HG03159 (cell line): ENCODE measurements around the gene SCAMP5.

Source experiments
- ATAC-seq: cut with Tn5 transposase; IDR thresholded peaks from one replicate; pipeline ENCODE4 v1.9.1; 2021; ENCODE audit warnings: mild to moderate bottlenecking, moderate library complexity; ENCODE audit not compliant: unreplicated experiment

SCAMP5 gene

DNA sequence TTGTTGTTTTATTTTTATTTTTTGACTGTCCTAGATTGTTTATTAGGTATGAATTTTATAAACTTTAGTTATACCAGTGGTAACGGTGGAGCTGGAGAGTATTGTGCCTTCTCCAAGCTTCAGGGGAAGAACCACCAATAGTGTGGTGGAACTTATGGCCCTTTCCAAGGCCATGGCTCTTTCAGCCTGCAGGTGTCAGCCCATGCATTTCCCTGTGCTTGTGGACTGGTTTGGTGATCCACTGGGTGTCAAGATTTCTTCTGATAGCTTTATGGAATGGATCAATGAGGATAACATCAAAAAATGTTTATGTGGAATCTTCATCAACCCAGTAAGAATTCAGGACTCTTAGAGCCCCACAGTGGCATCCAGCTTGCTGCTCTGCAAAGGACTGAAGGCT is 19.2 kb upstream of the SCAMP5 start:
- ATAC-seq = no peak

DNA sequence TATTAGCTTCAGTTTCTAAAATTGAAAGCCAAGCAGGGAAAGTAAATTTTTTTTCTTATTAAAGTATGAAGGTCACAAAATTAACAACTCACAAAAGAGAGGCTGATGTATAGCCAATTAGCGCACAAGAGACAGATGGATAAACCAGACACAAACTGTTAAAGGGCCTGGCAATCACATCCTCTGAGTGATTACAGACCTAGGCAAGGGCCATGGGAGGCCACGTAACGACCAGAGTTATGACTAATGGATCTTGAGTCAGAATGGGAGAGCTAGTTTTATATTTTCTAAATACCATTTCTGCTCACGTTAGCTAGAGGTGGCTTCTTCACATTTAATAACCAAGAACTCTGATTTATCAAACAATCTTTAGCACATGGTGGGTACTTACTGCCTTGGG is 17.8 kb upstream of the SCAMP5 start:
- ATAC-seq = no peak

DNA sequence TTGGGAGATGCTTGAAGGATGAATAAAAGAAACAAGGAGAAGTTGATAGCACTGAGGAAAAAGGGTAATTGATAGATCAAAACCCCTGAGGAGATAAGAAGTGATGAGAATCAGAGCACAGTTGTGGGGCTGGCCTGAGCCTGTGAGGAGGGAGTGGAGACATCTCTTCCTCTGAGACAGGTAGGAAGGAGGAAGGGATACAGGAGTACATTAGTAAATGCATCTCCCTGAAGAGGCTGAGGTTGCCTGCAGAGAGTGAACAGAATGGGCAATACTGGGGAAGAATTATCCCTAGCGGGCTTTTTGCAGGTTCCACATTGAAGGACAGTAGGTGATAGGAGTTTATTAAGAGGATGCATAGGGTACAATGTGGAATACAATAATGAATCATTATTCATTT is 17.3 kb upstream of the SCAMP5 start:
- ATAC-seq = no peak

DNA sequence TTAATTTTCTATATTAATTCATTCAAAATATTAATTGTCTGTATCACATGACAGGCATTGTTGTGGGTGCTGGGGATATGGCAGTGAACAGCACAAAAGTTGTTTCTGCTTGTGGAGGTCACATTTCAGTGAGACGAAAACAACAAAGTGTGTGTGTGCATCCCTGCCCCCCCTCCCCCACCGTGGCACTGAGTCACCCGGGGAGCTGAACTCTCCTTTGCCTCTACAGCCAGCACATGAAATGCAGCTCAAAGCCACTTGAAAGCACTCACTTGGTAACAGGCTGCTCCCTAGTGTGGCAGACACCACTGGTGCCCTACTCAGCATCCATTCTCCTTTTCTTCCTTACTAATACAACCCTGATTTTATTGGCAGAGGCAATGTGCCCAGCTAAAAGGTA is 16.9 kb upstream of the SCAMP5 start:
- ATAC-seq = no peak

DNA sequence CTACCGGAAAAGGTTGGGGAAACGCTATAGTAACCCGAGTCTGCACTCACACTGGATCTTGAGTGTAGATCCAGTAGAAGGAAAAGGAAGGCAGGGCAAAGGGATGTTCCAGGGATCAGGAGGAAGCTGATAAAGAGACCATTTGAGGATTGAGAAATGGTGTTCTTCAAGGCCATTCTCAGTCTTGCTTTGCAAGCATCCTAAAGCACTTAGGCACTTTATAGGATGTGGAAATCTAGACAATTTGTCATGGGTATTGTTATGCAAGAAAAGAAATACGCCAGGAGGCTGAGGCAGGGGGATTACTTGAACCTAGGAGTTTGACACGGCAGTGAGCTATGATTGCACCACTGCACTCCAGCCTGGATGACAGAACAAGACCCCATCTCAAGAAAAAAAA is 13.2 kb upstream of the SCAMP5 start:
- no peak for ATAC-seq

DNA sequence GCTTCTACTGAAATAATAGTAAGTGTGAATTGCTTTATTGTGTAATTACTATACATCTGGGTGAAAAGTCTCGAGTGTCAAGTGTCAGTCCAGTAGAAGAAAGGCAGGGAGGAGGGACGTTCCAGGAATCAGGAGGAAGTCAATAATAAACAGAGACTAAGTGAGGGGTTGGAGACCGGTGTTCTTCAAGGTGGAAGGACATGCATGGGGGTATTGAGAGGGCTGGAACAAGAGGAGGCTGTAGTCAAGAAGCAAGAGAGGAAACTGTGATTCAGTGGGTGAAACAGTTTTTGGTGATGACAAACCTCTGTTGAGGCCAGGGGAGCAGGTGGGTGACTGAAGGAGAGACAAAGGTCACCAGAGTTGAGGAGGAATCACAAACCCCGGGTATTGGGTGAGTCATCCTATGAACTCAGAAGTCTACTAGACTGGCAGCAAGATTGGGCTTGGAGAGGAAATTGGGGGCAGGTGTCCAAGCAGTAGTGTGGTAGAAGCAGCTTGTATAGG is 11.6 kb upstream of the SCAMP5 start:
- ATAC-seq = no peak

DNA sequence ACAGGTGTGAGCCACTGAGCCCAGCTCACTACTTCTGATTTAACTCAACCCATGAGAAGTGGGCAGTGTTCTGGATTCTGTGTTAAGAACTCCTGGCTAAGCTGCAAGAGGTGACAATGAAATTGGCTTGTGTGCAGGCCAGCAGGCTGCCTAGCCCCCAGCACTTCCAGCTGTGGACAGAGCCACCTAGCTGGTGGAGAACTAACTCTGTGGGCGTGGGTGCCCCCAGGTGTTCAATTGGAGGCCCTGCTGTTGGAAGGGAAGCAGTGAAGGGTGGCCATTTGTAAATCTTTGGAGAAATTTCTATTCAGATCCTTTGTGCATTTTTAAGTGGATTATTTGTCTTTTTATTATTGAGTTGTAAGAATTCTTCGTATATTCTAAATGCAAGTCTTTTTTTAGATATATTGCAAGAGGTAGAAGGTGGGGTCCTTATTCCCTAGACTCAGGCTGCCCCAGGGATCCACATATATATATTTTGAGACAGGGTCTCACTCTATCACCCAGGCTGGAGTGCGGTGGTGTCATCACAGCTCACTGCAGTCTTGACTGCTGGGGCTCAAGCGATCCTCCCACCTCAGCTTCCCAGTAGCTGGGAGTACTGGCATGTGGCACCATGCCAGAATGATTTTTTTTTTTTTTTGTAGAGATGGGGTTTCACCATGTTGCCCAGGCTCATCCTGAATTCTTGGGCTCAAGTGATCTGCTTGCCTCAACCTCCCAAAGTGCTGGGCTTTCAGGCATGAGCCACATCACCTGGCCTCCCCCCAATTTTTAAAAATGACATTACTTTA is 7.2 kb upstream of the SCAMP5 start:
- no peak for ATAC-seq

DNA sequence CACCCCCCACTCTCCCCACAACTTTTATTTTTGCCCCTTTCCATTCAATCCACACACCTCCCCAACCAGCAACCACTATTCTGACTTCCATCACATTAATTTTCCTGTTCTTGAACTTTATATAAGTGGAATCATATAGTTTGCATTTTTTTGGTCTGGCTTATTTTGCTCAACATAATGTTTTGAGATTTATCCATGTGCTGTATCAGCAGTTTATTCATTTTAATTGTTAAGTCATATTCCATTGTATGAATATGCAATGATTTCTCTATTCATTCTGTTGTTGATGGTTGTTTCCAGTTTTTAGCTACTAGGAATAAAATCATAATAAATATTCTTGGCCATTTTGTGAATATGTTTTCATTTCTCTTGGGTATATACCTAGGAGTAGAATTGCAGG is 5.8 kb upstream of the SCAMP5 start:
- ATAC-seq = no peak

DNA sequence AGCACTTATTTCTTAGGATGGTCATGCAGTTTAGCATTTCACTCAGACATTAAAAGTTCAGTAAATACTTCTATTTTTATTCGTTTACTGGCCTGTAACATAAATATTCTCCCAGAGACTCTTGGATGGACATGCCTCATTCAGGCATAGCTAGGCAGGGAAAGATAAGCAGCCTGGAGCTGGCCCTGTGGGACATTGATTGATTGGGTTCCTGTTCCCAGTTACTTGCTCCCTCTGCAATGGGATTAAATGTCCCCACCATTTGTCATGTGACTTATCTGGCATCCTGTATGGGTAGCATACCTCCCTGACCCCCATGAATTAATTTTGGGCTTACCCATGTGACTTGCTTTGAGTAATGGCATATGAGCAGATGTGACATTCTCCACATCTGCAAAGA is 2.7 kb upstream of the SCAMP5 start:
- no peak for ATAC-seq

DNA sequence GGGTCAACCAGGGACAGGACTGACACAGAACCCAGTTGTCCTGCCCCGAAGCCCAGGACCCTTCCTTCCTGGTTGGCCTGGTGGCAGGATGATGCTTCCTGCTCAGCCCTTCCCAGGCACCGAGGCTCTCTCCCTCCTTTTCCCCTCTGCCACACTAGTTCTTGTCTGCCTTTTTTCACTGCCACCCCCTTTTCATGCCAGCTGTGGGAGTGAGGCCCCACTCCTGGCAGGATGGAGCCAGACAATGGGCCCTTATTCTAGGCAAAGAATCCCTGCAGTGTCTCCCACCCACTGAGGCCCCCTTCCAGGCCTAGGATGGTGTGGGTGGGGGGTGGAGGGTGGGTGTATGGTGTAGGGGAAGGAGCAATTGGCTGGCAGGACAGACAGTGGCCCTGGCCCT is 1.1 kb upstream of the SCAMP5 start:
- ATAC-seq = no peak

DNA sequence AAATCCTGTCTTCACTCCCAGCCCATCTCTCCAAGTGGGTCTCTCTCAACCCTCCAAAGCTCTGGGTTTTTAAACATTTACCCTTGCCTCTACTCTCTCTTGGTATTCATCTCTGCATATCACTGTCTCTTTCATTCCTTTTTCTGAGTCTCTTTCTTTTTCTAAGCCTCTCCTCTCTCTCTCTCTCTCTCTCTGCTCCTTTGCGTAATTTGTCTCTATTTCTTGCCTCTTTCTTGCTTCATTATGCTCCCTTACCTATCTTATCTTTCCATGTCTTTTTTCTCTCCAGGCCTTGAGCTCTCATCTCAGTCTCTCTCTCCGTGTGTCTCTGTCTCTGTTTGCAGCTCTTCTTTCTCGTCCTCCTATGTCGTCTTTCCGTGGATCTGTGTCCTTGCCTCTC is 678 bp upstream of the SCAMP5 start:
- ATAC-seq = no peak

DNA sequence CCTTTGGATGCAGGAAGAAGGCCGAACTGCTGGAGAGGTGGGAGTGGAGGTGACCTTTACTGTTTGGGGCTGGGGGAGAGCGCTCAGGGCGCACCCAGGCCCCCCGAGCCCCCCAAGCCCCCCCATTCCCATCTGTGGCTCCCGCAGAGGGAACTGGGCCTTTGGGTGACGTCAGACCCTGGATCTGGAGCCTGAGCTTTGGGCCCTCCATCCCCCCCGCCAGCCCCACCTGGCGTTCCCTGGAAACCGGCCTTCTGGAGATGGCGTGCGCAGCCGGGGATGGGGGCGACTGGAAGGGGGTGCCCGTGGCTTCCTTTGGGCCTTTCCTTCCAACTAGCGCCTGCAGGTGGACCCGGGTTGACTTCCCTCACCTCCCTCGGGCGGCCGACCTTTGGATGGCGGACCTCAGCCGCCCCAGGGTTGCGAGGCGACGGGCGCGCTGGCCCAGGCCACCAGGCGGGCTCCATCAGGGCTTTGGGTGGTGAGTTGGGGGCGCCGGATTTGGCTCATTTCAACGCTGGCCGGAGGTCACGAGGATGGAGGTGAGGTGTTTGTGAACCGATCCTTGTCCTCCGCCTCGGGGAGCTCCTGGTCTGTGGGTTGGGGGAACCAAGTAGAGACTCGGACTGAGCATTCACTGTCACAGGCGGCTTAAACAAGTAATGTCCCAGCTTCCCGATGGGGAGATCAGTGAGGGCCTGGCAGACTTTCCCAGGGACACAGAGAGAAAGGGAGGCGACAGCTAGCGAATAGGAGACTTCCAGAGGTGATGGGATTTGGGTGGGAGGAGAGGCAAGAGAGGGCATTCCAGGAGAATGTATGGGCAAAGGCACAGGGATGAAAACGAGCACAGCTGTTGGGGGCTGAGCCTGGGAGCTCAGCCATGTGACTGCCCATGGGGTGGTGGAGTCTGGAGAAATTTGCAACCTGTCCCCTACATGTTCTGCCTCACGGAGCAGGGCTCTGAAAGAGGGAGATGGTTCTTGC is 709 bp downstream of the SCAMP5 start:
- ATAC-seq = no peak

DNA sequence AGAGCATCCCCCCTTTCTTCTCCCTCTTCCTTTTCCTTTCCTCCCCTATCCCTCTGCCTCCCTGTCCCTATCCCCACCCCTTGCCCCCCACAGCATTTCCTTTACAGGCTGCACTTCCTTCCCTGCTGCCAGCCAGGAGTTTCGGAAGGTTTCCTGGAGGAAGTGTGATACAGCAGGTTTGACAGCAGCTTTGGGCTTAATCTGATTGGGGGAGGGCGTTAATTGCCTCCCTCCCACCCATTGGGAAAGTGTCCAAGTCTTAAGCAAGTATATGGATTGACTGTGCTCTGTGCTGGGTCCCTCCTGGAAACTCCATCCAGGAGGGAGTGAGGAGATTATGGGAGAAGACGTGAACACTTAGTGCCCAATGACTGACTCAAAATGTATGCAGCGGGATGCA is 1.8 kb downstream of the SCAMP5 start:
- no peak for ATAC-seq

DNA sequence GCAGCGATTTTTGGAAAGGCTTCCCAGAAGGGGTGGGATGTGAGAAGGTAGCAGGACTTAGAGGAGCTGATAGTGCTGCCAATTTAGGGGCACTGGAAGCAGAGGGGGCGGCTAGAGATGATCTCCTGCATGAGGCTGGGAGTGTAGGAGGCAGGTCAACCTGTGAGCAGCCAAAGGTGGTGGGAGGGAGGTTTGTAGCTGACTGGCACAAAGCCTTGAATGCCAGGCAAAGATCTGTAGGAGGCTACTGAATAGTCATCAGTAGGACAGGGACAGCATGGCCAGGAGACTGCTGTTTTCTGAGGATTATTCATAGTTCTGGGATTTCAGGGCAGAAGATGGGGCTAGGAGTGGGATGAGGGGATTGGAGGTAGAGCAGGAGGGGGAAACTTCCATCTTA is 2.2 kb downstream of the SCAMP5 start:
- ATAC-seq = no peak

DNA sequence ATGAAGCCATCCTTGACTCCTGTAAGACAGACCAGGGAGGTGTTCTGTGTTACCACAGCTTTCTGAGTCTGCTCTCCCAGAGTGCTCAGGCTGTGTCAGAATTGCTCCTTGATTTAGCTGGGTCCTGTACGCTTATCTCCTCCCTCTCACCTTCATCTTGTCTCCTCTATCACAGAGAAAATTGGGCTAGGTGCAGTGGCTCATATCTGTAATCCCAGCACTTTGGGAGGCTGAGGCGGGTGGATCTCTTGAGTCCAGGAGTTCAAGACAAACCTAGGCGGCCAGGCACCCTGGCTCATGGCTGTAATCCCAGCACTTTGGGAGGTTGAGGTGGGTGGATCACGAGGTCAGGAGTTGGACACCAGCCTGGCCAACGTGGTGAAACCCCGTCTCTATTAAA is 5.9 kb downstream of the SCAMP5 start:
- no peak for ATAC-seq

DNA sequence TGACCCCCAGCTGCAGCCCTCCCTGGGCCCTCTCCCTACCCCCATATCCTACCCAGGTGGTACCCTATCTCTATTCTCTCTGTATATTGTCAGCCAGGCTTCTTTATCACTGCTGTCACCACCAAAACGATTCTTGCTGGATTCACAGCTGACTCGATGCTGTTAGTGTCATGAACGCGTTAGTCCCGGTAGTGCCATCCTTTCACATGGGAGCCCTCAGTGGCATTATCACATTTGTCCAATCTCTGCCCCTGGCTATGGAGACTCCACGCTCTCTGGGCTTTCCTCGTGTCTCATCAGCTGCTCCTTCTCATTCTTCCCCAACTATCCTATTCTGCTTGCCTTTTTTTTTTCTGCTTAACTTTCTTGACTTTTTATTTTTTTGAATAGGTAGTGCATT is 7.0 kb downstream of the SCAMP5 start:
- ATAC-seq = no peak

DNA sequence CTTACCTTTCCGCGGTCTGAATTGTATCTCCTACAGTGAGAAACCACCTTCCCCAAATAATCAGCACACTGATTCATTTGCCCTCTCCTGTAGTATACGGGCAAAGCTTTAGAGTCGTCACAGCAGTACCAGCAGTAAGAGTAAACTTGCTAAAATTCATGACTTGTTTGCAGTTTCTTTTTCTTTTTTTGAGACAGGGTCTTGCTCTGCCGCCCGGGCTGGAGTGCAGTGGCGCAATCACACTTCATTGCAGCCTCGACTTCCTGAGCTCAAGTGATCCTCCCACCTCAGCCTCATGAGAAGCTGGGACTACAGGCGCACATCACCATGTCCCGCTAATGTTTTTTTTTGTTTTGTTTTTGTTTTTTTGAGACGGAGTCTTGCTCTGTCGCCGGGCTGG is 11.9 kb downstream of the SCAMP5 start:
- no peak for ATAC-seq

DNA sequence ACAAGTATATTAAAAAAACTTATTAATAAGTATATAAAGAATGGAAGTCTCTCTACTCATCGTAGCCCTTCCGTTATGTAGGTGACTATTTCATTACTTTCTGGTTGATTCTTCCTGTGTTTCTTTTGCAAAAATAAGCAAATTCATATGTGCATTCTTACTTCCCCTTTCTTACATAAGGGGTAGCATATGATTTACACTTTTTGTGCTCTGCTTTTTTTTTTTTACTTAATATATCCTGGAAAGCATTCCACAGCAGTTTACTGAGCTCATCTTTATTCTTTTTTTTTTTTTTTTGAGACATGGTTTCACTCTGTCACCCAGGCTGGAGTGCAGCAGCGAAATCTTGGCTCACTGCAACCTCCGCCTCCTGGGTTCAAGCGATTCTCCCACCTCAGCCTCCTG is 12.9 kb downstream of the SCAMP5 start:
- no peak for ATAC-seq

DNA sequence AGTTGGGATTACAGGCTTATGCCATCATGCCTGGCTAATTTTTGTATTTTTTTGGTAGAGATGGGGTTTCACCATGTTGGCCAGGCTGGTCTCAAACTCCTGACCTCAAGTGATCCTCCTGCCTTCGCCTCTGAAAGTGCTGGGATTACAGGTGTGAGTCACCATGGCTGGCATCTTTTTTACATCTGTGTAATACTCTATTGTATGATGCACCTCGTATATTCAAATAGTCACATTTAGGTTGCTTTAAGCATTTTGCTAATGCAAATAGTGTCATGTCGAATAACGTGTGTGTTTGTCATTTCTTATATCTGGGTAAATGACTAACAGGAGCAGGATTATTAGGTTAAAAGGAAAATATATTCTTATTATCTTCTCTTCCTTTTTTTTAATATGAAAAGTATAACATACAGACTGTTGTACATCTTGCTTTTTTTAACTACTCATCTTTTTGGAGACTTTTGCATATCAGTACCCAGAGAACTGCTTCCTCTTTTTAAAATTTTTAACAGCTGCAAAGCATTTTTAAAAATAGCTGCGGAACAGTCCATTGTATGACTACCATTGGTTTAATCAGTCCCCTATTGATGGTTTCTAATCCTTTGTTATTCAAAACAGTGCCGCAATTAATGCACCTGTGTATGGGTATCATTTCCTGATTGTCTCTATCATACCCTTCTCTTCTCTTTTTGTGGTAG is 13.4 kb downstream of the SCAMP5 start:
- ATAC-seq = peak; percentile 83

DNA sequence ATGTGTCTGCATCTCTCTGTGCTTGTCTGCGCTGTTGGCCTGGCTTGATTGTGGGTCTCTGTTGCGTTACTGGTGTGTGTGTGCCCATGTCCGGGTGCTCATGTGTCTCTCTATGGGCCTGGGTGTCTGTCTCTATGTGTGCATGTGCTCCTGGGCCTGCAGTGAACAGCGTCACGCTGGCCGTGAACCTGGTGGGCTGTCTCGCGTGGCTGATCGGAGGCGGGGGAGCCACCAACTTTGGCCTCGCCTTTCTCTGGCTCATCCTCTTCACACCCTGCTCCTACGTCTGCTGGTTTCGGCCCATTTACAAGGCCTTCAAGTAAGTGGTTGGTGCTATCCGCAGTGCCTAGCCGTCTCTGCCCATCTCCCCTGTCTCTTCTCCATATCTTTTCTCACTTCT is 21.1 kb downstream of the SCAMP5 start:
- no peak for ATAC-seq

DNA sequence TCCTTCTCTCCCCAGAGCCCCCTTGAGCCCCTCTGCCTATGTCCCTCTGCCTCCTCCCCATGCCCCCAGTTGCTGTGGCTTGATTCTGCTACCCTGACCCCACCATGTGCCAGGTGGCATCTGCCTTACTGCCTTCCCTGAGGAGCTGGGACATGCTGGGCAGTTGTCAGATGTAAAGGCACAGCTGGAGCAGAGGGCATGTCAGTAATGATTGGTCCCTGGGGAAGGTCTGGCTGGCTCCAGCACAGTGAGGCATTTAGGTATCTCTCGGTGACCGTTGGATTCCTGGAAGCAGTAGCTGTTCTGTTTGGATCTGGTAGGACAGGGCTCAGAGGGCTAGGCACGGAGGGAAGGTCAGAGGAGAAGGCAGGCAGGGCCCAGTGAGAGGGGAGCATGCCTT is 24.6 kb downstream of the SCAMP5 start:
- ATAC-seq = no peak
